Mesothelial cell of epicardium (in vitro differentiated cells): ENCODE results near the gene UNC13A. TPM values are rescaled to one million over a fixed set of nuclear protein-coding genes. Genes with fewer than 3 reads are reported as not detected.

Experiments
- DNase-seq, 2 experiments: peaks; one replicate each; pipeline ENCODE4 v3.0.0; 2021; ENCODE audit warnings: low spot score in 2 of 2; ENCODE audit not compliant: unreplicated experiment in 2 of 2
- H3K27ac Mint-ChIP-seq: 2 replicates; pipeline ENCODE4 v1.8.0; 2021; ENCODE audit warnings: mixed read lengths
- H3K27me3 Mint-ChIP-seq: 2 replicates; pipeline ENCODE4 v1.8.0; 2021; ENCODE audit warnings: low read depth, mixed read lengths
- H3K36me3 Mint-ChIP-seq: 2 replicates; pipeline ENCODE4 v1.8.0; 2021; ENCODE audit warnings: mixed read lengths
- H3K4me1 Mint-ChIP-seq: 2 replicates; pipeline ENCODE4 v1.8.0; 2021; ENCODE audit warnings: mixed read lengths
- H3K4me3 Mint-ChIP-seq: 2 replicates; pipeline ENCODE4 v1.8.0; 2021; ENCODE audit warnings: mild to moderate bottlenecking, moderate library complexity, mixed read lengths
- H3K9me3 Mint-ChIP-seq: 2 replicates; pipeline ENCODE4 v1.8.0; 2021; ENCODE audit warnings: mixed read lengths
- total RNA-seq: library from RNA; stranded (reverse); gene quantifications from 3 replicates; pipeline ENCODE4 v1.2.1, GENCODE V29; 2021
- TF ChIP-seq, protein P1 (sequence below): fragments of 200-600 bp; sonication (generic); IDR thresholded peaks from one replicate; pipeline ENCODE4 v1.5.0; 2021; ENCODE audit warnings: antibody characterized with exemption; ENCODE audit not compliant: unreplicated experiment

The UNC13A gene
- total RNA-seq, 1 donor from 2014 or later = 1.1 TPM

DNA sequence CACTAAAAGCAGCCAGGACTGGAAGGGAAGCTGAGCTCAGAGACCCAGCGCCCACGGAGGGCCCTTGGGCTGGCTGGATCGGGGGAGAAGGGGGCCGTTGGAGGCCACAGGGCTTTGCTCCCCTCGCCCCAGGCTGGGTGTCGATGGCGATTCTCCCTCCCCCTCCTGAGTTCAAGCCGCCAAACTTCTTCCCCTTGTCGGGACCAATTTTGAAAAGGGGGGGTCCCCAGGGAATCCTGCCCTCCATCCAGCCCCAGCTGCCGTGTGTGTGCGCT is 71.5 kb downstream of the UNC13A start:
- Mint-ChIP-seq H3K4me1 (no peaks in the 10 kb centered on the region), H3K9me3 (peaks cover 7% of the 10 kb centered on the region), H3K27me3 (peaks cover 2% of the 10 kb centered on the region), H3K27ac (no peak overlapping the region), H3K36me3 (no peaks in the 10 kb centered on the region), H3K4me3 (no peak overlapping the region)
- DNase-seq = no peak
- TF ChIP-seq, protein P1, sequence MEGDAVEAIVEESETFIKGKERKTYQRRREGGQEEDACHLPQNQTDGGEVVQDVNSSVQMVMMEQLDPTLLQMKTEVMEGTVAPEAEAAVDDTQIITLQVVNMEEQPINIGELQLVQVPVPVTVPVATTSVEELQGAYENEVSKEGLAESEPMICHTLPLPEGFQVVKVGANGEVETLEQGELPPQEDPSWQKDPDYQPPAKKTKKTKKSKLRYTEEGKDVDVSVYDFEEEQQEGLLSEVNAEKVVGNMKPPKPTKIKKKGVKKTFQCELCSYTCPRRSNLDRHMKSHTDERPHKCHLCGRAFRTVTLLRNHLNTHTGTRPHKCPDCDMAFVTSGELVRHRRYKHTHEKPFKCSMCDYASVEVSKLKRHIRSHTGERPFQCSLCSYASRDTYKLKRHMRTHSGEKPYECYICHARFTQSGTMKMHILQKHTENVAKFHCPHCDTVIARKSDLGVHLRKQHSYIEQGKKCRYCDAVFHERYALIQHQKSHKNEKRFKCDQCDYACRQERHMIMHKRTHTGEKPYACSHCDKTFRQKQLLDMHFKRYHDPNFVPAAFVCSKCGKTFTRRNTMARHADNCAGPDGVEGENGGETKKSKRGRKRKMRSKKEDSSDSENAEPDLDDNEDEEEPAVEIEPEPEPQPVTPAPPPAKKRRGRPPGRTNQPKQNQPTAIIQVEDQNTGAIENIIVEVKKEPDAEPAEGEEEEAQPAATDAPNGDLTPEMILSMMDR = no peak

DNA sequence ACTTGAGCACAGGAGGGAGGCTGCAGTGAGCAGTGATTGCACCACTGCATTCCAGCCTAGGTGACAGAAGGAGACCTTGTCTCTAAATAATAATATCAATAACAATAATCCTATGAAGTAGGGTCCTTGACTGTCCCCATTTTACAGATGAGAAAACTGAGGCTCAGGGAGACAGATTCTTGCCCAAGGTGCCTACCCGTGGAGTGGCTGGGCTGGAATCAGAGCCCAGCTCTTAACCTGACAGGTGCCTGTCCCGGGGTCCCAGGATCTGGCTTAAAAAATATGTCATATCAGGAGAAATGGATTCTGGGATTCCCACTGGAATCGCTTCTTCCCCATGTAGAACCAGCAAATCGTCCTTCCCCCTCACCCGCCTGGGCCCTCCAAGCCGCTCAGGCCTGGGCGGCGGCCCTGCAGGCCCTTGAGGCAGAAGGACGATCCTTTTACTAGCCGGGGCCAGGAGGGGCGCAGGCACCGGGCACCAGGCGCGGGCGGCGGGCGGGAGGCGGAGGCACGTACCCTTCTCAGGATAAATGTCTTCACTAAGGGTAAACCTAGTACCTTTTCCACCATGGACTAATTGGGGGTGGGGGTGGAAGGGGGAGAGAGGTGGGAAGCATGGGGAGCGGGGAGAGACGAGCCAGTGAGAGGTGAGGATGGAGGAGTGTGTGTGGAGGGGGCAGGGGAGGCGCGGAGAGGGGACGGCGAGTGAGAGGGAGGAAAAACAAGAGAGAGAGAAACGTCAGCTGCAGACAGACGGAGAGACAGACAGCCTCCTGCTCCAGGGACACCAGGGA is 72.1 kb downstream of the UNC13A start:
- no peak for DNase-seq
- no peak overlapping the region for H3K27ac Mint-ChIP-seq
- TF ChIP-seq, protein P1 = no peak
- no peaks in the 10 kb centered on the region for H3K4me1 Mint-ChIP-seq
- no peaks in the 10 kb centered on the region for H3K36me3 Mint-ChIP-seq
- no peak overlapping the region for H3K4me3 Mint-ChIP-seq
- peaks cover 2% of the 10 kb centered on the region for H3K9me3 Mint-ChIP-seq
- H3K27me3 Mint-ChIP-seq = peaks cover 2% of the 10 kb centered on the region

DNA sequence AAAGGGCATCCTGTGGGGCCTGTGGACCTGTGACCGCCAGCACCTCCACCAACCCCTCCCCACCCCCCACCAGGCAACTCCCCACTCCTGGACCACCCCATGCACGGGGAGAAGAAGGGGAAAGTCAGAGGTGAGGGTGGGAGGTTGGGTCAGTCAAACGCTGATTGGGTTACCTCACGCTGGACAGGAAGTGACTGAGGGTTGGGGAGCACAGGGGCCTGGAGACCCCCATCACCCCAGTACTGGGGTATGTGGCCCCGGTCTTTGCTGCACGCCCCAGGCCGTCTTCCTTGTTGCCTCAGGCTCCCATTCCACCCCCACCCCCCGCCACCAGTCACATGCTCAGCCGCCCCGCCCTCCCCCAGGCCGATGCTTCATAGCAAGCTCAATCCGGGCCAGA is 73.7 kb downstream of the UNC13A start:
- Mint-ChIP-seq H3K4me3 (no peak overlapping the region), H3K4me1 (no peaks in the 10 kb centered on the region), H3K27me3 (peaks cover 2% of the 10 kb centered on the region), H3K9me3 (no peaks in the 10 kb centered on the region), H3K27ac (no peak overlapping the region), H3K36me3 (no peaks in the 10 kb centered on the region)
- DNase-seq = no peak
- TF ChIP-seq, protein P1 = no peak

DNA sequence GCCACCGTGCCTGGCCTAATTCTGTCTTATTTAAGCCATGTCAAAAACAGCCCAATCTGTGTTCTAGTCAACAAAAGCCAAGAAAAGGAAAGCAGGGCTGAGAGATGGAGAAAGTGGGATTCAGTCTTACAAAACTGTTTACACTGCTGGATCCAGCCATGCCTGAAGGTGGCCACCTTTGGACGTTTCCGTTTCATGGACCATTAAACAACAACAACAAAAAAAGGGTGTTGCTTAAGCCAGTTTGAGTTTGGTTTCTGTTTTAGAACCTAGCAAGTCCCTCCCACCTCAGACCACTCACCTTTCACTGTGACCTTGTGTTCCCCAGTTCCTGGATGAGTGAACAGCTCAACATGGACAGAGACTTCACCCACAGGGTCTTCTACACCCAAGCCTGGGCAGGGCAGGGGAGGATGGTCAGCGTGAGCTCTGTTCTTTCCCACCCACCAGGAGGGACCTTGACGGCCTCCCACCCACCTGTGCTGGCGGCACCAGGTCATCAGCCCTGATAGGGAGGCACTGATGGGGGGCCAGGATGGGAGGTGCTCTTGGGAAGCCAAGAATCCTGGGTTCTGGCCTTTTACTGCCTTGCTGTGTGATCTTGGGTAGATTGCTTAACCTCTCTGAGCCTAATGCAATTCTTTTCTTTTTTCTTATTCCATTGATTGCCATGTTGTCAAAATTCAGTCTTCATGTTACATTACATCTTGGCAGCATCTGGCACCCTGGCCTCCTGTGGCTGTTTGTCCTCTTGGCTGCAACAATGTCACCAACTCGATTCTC is 76.5 kb downstream of the UNC13A start:
- H3K4me3 Mint-ChIP-seq = no peak overlapping the region
- no peak overlapping the region for H3K27ac Mint-ChIP-seq
- peaks cover 6% of the 10 kb centered on the region for H3K27me3 Mint-ChIP-seq
- no peaks in the 10 kb centered on the region for H3K4me1 Mint-ChIP-seq
- no peaks in the 10 kb centered on the region for H3K9me3 Mint-ChIP-seq
- TF ChIP-seq, protein P1 = no peak
- H3K36me3 Mint-ChIP-seq = no peaks in the 10 kb centered on the region
- no peak for DNase-seq

DNA sequence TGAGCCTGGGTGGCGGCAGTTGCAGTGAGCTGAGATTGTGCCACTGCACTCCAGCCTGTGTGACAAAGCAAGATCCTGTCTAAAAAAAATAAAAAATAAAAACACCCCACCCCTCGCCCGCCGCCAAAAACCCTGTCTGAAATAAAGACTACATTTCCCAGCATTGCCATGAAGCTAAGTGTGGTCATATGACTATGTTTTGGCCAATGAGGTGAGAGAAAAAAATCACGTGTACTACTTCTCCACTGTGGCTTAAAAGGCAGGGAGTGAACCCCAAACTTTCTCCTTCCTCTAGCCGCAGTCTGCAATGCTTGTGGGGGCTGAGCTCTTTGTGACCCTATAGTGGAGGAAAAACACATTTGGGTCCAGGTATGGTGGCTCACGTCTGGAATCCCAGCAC is 77.8 kb downstream of the UNC13A start:
- Mint-ChIP-seq H3K27me3 (peaks cover 8% of the 10 kb centered on the region), H3K36me3 (no peaks in the 10 kb centered on the region), H3K9me3 (no peaks in the 10 kb centered on the region), H3K27ac (no peak overlapping the region), H3K4me1 (peaks cover 2% of the 10 kb centered on the region), H3K4me3 (no peak overlapping the region)
- TF ChIP-seq, protein P1 = no peak
- DNase-seq = no peak
